HG02973 (cell line): ENCODE results near the gene ZFYVE28.
A peak's percentile ranks its signal among the peaks of the same experiment; 100 is the strongest.

Source experiments
- ATAC-seq: cut with Tn5 transposase; IDR thresholded peaks from one replicate; pipeline ENCODE4 v1.9.1; 2021; ENCODE audit warnings: moderate library complexity; ENCODE audit not compliant: unreplicated experiment

ZFYVE28 gene

GRCh38 chr4:2252530-2253091 is 165.8 kb downstream of the ZFYVE28 start:
- no peak for ATAC-seq

DNA sequence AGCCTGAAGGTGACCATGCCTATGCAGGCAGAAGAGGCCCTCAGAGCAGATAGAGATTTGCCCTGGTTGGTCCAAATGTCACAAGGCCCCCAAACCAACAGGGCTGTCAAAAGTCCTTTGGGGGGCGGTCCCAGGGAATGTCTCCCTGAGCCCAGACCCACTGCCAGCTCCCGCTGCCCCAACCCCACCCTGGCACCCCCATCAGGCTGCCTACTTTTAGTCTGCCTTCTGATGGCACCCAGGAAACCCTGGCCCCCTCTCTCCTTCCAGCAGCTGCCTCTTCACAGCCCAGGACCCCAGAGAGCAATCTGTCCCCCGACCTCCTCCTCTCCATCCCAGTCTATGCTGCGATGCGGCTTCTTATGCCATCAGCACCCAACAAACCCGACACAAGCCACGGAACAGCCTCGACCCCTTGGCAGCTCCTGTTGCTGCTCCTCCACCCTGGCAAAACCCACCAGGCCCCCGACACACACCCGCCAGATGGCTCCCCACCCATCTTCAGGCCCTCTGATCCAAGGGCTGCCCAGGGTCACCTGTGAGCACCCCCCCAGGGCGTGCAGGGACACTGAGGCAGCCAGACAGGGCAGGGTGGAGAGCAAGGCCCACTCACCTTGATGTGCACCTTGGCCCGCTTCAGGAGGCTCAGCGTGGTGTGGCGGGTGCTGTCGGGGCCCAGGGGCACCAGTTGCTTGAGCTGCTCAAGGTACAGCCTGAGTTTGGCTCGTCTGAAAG is 166.5 kb downstream of the ZFYVE28 start:
- no peak for ATAC-seq

GRCh38 chr4:2251073-2251794 is 167.2 kb downstream of the ZFYVE28 start:
- ATAC-seq, result no peak

DNA sequence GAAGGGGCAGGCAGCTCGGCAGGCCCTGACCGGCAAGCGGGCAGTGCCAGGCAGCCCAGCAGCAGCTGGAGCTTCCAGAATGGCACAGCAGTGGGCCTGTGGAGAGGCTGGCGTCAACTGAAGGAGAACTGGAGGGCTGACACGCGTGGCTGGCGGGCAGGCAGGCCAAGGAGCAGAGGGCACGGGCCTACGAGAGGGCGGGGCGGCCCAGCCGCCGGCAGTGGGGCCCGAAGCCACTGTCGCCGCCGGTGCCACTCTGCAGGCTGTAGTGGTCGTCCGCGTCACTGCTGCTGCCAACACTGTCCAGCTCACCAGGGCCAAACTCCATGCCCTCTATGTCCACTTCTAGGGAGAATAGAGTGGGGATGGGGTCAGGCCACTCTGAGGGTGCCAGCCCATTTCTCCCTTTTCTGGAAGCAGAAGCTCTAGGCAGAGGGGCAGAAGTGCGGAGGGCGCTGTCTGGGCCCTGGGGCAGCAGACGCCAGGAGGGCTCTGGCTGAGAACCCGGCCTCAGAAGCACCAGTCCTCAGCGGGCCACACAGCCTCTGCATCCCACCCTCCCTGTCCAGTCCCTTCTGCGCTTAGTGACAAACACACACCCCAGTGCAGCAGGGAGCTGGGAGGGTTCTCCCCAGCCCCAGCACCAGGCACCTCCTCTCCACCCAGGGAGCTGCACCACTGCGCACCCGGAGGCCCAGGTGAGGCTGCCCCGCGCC is 167.9 kb downstream of the ZFYVE28 start:
- no peak for ATAC-seq

GRCh38 chr4:2249526-2250356 is 168.7 kb downstream of the ZFYVE28 start:
- no peak for ATAC-seq

GRCh38 chr4:2248821-2249261 is 169.6 kb downstream of the ZFYVE28 start:
- no peak for ATAC-seq

GRCh38 chr4:2248044-2248780 is 170.2 kb downstream of the ZFYVE28 start:
- ATAC-seq, result no peak

GRCh38 chr4:2247128-2248043 is 171.1 kb downstream of the ZFYVE28 start:
- ATAC-seq, result no peak

- no peak for ATAC-seq
These were observed 171.9 kb downstream of the ZFYVE28 start for GRCh38 chr4:2246384-2247127.

DNA sequence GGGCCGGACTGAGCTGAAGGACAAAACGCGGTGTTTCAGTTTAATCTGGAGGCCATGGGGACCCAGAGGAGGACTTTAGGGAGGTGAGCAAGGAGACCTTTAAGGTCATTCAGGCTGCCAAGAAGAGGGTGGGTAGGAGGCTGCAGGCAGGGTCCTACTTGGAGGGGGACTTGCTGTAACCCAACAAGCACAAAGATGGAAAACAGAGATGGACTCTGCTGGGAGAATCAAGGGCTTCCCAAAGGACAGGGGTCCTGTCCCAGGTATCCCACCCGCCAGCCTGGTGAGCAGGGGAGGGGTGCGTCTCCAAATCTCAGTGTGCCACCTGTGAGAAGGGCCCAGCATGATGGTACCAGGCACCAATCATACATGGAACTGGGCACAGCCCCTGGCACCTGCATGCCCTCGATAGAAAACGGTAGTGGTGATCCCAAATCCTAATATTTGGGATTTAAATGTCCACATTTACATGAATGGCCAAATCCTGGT is 172.6 kb downstream of the ZFYVE28 start:
- no peak for ATAC-seq

DNA sequence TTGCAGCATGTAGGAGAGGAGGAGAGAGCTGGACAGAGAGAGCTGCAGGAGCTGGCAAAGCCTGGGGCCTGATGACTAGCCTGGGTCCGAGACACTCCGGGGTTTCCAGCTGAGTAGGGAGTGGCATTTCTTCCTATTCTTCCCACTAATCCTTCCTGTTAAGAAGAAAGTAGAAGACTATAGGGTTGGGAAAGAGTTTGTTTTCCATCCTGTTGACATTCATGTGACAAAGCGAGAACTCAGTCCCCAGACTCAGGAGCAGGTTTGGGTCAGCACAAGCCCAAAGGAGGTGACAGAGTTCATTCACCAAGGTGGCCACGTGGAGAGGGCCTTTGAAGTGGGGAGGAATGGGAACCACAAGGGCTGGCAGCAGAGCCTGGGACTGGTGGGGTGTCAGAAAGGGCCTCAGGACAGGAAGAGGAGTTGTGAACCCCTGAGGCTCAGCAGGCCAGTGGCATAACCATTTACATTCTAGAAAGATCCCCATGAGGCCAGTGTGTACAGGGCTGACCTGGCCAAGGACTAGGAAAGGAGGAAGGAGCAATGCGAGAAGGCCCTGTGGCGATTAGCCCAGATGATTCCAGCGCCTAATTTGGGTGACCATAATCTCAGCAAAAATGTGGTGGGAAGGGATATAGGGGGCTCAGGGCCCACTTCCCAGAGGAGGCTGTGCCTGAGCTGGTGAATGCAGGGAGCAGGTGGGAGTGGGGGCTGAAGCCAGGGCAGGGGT is 173.2 kb downstream of the ZFYVE28 start:
- no peak for ATAC-seq

GRCh38 chr4:2243681-2244380 is 174.6 kb downstream of the ZFYVE28 start:
- no peak for ATAC-seq

DNA sequence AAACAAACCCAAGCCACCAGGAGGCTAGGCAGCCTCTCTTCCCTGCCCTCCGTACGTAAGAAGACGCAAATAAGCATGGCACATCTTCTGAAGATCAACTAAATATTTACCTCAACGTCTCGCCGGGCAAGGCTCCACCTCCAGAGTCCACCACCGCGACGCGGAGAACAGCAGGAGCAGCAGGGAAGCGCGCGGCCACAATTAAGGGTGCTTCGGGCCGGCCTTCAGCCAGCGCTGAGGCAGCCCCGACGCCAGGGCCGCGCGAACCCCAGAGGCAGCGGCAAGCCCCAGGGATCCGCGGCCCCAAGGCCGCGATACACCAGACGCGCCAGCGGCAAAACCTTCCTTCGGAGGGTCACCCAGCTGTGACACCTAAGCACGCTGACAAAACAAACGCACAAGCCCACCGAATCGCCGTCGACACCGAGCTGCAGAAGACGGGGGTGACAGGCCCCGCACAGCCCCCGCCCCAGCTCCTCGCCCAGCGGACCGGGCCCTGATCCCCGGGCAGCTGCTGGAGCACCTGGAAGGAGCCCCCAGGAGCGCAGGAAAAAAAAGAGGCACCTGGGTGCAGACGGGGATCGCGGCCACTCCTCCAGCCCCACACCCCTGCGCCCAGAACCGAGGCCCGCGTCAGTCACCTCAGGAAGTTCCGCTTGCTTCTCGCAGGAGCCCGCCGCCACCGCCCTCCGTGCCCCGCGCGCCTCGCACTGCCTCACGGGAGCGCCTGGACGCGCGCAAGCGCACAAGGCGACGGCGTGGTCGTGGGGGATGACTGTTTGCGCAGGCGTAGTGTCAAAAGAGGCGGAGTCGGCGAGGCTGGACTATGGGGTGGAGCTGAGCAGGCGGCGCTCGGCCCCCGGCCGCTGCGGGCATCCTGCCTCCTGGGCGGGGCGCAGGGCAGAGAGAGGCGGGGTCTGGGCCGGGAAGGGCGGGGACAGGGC is 176.8 kb downstream of the ZFYVE28 start, which contains the start of the genes HAUS3 and POLN:
HAUS3 (minus strand) TSS at position 712 of the 944 bp plus-strand sequence. CDS start 1,175 bp downstream, outside the sequence.
POLN (minus strand) TSS at position 712 of the 944 bp plus-strand sequence. CDS start 12,890 bp downstream, outside the sequence.
- ATAC-seq, result peak; percentile 82

DNA sequence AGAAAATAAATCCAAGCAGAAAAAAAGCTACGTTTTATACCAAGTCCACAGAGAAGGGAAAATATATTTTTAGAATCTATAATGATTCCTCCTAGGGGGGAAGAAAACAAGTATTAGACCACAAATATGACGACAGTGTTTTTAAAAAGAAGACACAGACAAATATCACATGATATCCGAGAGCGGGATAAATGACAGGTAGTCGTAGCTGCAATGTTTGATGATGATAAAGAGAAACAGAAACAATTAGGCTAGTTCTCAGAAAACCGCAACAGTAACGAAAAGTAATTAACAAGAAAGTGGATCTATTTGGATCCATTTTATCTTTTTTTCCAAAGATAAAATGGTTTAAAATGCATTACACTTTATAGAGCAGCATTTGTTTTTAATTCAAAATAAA is 177.4 kb downstream of the ZFYVE28 start:
- ATAC-seq, result no peak

DNA sequence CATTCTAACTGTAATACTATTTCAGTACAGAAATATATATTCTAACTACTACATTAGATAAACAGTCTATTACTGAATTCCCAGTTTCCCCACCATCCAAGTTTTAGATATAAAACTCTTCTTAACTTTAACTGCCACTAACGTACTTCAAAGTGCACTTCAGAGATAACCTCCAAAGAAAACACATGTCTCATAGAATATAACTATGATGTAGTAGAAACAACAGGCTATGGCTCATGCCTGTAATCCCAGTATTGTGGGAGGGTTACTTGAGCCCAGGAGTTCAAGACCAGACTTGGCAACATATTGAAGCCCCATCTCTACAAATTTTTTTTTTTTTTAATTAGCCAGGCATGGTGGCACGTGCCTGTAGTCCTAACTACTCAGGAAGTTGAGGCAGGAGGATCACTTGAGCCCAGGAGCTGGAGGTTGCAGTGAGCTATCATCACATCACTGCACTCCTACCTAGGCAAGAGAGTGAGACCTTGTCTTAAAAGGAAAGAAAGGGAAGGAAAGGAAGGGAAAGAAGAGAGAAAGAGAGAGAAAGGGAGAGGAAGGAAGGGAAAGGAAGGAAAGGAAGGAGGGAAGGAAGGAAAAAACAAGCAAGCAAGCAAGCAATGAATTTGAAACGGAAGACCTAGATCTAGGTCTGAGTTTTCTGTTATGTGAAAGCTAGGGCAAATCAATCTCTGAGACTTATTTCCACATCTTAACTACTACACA is 181.3 kb downstream of the ZFYVE28 start:
- no peak for ATAC-seq
